Superior temporal gyrus (tissue), 1 donor: ENCODE data around the gene HOPX.
"Not testable (repeated sequence)": the region's sequence is repeated elsewhere in the genome, so short reads cannot be mapped to it uniquely, and the experiment has no call there.

Experiments used
- DNase-seq: peaks from one replicate; pipeline ENCODE4 v3.0.0-alpha.2; 2016; ENCODE audit errors: extremely low spot score

HOPX gene

DNA sequence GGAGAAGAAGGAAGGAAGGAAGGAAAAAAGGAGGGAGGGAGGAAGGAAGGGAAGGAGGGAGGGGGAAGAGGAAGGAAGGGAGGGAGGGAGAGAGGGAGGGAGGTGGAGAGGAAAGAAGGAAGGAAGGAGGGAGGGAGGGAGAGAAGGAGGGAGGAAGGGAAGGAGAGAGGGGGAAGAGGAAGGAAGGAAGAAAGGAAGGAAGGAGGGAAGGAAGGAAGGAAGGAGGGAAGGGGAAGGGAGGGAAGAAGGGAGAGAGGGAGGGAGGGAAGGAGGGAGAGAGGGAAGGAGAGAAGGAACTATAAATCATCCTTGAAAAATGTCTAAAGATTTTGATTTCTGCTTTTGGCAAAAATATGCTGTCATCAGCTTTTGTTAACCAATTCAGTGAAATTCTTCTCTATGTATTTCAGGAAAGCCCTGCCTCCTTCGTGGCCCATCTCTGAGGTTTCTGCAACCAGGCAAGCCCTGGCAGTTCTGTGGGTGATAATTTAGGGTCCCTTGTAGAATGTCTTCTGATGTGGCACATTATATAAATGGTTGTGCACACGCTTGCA is 7.1 kb upstream of the HOPX start:
- DNase-seq, result no peak

DNA sequence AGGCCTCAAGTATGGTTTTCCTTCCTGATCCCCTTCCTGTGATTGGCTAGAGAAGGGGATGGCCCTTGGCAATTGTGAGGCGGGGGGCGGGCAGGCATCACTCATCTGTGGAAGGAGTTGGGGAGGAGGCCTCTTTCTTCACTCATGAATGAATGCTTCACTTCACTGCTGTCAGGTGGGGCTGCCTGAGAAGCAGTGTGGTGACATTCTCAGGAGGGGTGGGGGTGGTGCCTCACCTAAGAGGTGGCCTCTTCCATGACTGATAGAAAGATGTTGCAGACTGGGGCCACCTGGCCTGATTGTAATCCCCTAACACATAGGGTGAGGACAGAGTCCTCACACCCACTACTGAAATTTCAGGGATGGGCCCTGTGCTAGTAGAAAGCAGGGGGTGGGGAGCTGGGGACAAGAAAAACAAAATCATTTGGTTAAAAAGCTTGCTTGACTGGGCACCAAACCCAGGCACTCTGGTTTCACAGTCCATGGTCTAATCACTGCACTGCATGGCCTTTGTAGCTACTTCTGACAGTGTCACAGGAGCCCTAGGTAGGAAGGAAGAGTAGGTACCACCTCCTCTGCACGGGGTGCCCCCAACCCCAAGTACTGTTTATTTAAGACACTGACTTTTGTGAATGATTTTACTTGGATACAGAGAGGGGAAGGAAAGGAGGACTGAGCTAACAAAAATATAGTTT is 5.6 kb upstream of the HOPX start:
- no peak for DNase-seq

DNA sequence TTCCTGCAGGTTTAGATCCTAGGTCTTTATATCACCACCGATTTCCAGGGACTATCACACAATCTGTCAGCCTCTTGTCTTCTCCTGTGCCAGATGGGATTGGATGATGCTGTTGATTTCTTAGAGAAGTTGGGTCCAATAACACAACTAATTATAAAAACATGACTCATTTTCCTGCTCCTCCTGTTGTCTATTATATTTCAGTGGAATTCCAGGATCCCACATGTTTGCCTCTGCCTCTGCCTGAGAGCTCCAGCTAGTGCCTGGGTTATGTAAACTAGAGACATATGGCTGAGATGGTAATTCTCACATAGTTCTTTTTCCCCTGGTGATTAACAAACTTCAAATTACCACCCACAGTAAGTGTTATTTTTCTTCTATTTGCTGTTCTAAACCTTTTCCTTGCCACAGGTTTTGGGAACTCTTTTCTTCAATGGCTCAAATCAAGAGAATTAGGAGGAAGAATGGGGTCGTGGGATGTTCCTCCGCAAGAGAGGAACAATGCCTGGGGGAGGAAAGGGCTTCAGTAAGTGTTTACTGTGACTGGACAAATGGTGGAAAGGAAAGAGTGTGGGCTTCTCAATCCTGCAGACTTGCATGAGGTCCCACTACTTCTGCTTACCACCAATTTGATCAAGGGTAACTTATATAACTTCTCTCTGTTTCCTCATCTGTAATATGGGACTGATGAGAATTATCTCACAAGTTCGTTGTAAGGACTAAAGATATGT is 3.4 kb upstream of the HOPX start:
- DNase-seq, result peak; percentile 65

DNA sequence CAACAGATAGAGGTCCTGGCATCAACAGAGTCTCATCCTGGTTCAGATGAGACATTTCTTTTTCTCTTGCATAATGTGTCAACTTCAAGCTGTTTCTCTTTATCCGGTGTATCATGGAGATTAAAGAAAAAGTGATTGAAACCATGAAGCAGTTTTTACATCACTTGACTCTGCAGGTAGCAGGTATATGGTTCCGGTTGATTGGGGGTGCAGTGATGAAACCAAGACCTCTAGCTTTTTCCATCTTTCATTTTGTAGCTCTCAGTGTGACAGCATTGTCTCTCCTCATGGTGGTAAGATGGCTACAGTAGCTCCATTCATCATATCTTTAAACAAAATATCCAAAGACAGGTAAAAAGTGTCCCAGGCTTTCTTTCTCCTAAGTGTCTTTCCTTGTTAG is 2.4 kb upstream of the HOPX start:
- DNase-seq, result no peak

DNA sequence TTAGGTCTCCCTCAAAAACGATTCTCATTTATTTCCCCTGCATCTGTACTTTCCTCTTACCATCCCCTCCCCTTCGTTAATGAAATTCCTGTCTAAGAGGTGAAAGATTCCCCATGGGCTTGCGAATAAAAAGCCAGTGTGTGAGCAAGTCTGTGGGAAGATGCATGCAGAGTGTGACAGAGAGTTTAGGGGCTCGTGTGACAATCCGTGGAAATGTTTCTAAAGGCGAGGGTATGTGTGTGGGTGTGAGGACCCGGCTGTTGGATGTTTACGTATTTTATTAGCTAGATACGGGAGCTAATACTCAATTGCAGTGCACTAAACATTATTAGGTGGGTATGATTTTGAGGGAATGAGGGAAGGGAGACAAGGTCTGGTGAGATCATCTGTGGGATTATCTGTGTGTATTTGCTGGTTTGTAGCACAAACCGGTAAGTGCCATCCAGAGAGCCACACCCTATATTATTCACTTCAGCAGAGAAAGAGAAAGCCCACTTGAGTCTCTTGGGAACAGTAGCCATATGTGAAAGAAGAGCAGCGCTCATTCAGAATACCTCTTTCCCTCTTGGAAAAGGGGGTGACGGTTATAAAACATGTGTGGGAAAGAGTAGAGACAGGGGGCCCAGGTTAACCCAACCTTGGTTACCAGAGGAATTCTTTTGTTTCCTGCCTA is 893 bp upstream of the HOPX start:
- DNase-seq, result no peak

DNA sequence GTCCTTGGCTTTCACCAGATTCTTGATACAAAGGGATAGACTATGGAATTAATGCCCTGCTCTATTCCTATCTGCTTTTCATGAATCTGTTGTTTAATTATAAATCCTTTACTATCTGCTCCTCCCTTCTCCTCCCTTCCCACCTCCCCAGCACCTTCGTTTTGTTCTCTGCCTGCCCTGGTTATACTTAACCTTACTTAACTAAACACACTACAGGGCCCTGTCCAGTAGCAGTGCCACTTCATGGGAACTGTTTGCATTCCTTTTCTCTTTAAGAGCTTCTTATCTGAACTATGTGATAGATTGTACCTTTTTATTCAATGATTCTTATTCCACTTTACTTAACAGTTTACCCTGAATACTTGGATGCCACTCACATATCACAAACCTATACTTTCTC is 830 bp downstream of the HOPX start:
- no peak for DNase-seq

DNA sequence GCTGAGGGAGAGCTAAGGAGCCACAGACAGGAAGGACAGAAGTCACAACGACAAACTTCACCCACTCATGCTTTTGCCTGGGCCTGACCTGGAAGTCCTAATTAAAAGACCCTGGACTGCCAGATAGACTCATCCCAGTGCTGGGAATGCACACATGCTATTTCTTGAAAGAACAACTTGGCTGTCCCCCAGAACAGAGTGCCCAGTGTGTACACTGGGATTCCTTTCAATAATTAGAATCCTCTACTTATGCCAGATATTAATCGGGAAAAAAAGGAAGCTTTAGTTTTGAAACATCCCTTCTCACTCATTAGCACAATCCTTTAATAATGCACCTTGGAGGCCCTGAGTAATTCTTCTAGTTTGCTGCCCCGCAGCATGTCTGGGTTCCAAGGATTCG is 3.4 kb downstream of the HOPX start:
- DNase-seq, result no peak

DNA sequence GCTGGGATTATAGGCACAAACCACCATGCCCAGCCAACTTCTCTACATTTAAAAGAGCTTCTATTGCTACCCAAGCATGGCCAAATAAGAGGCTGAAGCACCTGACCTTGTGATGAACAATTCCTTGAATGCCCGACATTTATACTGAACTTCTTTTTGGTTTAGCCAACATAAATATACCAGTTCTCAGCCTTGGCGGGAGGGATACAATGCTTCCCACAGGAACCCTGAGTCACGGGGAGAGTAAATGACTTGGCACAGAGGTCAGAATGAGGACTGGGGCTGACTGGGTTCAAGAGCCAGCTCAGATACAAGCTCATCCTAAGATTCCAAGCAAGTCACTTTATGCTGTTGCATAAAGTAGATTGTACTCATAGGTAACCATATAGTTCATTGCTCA is 6.1 kb downstream of the HOPX start:
- no peak for DNase-seq

DNA sequence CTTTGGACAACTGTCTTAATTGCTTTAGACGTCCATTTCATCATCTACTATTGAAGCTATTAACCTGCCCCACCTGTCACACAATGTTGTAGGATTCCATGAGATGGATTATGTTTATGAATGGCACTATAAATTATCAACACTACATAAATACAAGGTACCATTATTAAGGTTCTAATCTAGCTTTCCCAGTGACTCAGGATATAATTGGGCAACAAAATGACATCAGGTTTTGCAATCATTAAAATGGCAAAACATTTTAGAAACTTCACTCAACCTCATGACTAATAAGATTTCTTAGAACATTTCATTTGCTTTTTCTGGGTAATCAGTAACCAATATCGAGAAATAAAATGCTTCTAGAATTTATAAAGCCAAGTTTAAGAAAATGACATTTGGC is 9.2 kb downstream of the HOPX start:
- DNase-seq, result no peak

DNA sequence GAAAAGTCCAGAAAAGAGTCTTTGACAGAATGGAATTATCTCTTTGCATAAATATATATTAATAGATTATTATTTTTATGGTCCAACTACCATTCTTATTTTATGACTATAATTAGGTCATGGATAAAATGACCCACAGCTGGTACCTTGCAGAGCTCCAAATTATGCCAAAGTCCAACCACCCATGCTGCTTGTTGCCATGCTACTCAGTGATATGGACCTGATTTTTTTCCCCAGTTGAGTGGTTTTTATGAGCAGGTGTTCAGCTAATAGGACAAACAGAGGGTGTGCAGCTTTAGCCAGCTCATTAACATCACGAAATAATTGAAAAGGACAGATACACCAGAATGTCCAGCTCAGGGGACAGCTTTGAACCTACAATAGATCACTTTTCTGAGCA is 9.7 kb downstream of the HOPX start:
- no peak for DNase-seq

DNA sequence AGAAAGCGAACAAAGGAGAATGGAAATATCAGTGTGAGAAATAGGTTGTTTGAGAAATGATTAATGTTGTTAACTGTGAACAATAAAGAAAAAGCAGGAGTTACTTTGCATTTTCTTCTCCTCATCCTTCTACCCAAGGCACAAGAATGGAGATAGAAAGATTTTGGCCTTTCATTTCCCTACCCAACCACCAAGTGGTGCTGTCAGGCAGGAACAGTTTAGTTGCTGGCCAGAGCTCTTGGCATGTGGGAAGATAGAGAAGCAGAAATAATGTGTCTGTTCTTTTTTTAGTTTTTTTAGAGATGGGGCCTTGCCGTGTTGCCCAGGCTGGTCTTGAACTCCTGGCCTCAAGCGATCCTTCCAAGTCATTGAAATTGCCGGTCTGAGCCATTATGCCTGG is 12.8 kb downstream of the HOPX start:
- DNase-seq, result no peak

DNA sequence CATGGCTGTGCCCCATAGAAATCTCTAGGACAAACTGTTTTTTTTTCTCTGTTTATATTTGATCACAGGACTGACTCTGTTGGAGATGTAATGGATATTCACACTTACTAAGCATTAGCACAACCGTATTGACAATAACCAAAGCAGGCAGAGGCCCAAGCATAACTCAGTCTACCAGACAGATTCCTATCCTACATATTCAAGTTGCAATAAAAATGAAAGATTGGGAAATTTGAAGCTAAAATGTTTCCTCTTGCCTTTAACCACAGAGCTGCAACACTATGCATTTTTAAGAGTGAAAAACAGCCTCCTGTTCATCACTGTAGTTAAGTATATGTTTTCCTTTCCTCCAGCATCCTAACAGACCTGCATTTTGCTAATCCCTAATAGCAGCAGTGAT is 13.7 kb downstream of the HOPX start:
- DNase-seq, result not testable (repeated sequence)

DNA sequence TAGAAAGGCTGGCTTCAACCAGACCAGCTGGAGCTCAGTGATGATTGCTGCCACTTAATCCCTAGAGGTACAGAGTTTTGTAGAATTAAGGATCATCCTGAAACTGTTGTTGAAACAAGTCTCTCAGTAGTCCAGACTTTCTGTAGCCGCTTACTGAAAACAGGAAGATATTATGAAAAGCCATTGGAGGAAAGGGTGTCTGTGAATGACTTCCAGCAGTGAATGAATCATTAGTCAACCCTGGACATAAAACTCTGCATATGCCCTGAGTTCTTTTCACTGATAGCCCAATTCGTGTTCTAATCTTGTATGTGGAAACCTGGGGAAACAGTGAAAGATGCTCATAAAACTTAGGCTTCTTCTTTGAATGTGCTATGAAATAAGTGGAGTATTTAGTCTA is 14.8 kb downstream of the HOPX start:
- no peak for DNase-seq

DNA sequence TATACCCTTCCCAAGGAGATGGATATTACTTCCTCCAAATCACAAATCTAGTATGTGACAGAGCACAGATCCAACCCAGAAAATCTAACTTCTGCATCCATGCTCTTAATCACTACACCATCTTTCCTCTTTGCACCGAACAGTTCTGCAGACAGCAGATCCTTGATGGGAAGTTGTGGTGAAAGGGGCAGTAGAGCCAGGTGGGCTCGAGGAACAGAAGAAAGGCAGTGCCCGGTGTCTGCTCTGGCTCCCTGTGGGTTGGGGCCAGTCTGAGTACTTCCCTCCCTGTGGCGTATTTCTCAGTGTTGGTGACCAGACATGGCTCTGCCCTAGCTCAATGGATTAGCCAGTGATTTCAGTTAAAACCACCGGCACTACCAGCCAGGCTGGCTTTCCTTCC is 15.3 kb downstream of the HOPX start:
- no peak for DNase-seq

DNA sequence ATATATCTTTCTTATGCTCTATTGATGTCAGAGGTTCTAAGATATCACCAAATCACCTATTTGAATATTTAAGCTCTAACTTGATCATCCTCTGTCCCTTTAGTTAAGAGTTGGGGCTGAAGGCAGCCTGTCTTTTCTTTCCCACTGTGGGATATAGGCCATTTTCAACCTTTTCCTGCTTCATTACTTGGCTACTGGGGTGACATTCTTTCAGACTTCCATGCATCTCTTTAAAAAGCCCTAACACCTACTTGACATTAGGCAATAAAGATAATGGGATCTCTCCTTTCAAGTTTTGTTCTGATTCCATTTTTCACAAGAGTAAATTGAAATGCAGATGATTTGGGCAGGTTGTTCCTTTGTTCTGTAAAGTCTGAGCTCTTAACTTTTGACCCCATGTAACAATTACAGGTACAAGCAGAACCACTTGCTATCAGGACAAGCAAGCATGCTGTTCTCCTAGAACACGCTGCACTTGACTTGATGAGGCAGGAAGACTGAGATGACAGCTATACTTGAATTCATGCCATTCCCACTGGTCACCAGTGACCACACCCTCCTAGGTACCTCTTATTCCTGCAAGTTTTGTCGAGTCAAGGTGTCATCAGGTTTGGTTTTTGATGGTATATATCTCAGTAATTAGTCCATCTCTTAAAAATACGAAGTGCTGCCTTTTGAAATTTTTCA is 18.2 kb downstream of the HOPX start:
- DNase-seq, result no peak

DNA sequence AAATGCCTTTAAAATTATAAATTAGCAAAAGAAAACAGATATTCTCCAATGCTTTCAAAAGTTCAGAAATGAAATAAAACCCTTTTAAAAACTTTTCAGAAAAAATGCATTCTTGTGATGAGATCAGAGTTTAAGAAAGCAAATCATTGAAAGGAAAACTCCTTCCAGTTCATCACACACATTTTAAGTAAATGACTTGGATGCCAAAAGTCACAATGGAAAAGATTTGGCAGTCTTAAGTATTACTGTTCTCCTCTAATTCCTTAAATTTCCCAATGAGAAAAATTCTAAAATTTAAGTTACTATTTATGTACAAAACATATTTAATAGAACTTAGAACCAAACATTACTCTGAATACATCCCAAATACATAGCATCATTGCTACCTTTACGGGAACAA is 21.1 kb downstream of the HOPX start:
- no peak for DNase-seq

DNA sequence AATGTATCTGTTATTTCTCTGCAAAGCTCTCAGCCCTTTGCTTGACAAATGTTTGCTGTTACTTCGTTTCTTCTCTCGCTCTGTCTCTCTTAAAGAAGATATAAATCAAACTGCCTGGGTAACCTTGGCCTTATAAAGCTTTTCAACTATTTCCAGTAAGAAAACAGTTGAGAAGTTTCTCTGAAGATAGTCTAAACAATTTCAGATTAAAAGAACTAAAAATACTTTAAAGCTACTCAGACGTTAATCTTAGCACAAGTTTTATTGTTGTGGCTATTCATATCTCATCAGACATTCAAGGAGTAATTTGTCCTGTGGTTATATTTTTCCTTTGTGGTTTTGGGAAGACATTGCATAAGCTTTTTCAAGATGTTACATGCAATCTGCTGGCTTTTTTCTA is 22.6 kb downstream of the HOPX start:
- no peak for DNase-seq

DNA sequence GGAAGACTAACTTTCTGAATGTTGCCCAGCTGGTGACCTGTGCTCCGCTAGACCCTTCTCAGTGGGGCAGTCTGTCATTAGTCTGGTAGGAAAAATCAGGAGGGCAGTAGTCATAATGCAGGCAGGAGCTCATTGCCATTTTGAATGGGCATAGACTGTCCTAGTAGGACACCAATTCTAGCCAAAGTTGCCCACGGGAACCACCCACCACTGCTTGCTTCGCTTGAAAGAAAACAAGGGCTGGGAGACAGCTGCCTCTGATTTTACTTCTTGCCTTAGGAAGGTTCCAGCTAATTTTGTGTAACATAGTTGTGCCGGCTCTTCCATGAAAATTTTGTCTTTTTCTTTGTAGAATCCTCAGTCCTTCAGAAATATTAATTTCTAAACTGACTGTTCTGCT is 23.3 kb downstream of the HOPX start:
- DNase-seq, result peak; percentile 58

DNA sequence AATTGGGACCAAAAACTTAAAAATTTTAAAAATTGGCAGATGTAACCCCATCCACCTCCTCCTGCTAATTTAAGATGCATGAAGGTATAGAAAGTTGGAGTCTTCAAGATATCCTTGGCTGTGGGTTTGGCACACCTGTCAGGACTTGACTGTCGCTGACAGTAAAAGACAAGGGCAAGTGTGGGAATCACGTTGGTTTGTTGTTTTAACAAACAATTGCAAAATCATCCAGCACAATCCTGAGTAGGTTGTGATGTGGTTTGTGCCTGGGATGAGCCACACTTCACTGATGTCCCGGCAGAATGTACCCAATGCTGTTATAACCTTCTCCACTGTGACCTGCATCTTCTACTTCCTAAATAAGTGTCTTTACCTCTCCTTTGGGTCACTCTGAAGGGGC is 24.0 kb downstream of the HOPX start:
- DNase-seq, result no peak

DNA sequence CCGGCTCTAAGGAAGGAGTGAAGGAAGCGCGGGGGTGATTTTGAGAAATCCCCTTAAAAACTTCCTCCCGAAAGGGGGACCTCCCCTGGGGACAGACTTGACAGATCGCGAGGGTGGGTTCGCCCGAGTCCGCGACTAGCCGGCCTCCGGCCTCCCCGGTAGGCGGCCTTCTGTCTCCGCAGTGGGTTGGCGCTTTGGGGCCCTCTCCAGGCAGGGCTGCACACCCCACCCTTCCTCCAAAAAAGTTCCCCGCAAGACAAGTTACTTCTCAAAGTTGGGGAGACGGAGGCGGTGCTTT is 24.8 kb downstream of the HOPX start:
- no peak for DNase-seq

DNA sequence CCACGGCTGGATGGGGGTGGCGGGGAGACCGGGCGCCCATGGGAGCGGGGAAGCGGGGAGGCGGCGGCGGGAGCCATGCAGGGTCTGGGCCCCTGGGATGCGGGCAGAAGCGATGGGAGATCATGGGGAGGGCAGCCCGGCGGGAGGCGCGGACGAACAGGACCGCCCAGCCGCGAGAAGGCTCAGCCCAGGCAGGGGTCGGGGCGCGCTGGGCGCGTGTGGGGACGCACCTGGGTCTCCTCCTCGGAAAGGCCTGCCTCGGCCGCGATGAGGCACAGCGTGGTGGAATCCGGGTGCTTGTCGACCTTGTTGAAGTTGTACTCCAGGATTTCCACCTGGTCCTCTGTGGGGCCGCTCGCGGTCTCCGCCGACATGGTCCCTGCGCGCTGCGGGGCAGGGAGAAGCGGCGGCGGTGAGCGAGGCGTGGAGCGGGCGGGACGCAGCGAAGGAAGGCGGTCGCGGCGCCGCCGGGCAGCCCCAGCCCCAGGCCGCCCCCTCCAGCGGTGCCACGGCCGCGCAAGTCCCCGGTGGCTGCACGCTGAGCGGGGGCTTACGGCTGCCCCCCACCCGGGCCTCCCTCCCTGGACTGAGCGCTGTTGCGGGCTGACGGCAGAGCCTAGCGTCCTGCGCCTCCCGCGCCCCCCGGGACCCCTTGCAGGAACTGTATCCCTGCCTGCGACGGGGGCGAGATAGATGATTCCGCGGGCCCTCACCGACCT is 25.3 kb downstream of the HOPX start:
- no peak for DNase-seq

DNA sequence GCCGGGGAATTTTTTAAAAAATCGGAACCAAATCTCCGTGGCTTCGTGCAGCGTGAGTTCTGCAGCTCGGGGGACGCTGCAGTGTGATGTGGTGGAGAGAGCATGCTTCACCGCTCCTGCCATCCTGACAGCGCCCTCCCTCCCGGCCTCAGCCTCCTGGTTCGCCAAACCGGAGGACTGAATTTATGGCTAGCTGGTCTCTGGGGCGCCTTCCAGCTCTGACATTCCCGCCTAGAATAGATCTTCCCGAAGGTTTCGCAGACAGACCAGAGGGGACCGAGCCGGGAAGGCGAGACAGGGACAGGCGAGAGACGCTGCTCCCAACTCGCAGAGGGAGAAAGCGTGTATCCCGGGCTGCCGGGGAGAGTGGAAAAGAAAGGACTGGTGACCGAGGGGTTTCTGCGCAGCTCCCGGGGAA is 25.9 kb downstream of the HOPX start:
- DNase-seq, result peak; percentile 57
